Stimulated activated CD4-positive, alpha-beta T cell treated with anti-CD3 and anti-CD28 coated beads, TNF-alpha, amount 100 ng/mL, for 4 hours (primary cell): ENCODE results near the gene LARP1.
"Not testable (repeated sequence)": the region's sequence is repeated elsewhere in the genome, so short reads cannot be mapped to it uniquely, and the experiment has no call there.

Experiments
- DNase-seq, 3 experiments: peaks; one replicate each; pipeline ENCODE4 v3.0.0-alpha.2; 2020; ENCODE audit warnings: low read depth in 3 of 3

LARP1 gene

DNA sequence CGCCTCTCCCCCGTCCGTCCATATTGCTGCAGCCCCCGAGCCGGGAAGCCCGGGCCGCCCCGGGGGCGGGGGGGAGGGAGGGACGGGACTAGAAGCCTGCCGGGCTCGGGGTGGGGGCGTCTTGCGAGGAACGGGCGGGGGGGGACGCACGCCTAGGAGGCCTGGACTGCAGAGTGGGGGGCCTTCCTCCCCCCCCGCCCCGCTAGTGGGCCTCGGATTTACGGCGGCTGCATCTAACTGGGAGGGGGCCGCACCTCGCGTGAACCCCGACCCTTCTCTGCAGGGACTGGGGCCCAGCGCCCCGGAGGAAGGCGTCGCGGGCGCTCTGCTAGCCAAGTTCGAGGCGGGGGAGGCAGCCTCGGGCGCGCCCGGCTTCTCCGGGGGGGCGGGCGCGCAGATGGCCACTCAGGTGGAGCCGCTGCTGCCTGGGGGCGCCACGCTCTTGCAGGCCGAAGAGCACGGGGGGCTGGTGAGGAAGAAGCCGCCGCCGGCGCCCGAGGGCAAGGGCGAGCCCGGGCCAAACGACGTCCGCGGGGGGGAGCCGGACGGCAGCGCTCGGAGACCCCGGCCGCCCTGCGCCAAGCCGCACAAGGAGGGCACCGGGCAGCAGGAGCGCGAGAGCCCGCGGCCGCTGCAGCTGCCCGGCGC is at the start of gene LARP1:
Gene LARP1 (plus strand): TSS at position 17 of the 648 bp plus-strand sequence. CDS start 381 bp downstream, at position 398.
- no peak for DNase-seq

DNA sequence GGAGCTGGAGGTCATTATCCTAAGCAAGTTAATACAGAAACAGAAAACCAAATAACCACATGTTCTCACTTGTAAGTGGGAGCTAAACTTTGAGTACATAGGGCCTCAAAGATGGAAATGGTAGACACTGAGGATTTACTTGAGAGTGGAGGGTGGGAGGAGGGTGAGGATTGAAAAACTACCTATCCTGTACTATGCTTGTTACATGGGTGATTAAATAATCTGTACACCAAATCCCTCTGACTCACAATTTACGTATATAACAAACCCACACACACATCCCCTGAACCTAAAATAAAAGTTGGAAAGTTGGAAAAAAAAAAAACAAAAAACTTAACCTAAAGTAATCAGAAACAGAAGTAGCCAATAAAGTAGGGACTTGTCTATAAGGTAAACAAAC is 48.8 kb upstream of the LARP1 start:
- no peak for DNase-seq

- DNase-seq, result no peak
These were observed 47.5 kb upstream of the LARP1 start for GRCh38 chr5:154707641-154708040.

- no peak for DNase-seq
These were observed 47.0 kb upstream of the LARP1 start for GRCh38 chr5:154708207-154708606.

- no peak for DNase-seq
These were observed 46.3 kb upstream of the LARP1 start for GRCh38 chr5:154708846-154709245.

GRCh38 chr5:154709368-154710305 is 45.5 kb upstream of the LARP1 start:
- no peak for DNase-seq

DNA sequence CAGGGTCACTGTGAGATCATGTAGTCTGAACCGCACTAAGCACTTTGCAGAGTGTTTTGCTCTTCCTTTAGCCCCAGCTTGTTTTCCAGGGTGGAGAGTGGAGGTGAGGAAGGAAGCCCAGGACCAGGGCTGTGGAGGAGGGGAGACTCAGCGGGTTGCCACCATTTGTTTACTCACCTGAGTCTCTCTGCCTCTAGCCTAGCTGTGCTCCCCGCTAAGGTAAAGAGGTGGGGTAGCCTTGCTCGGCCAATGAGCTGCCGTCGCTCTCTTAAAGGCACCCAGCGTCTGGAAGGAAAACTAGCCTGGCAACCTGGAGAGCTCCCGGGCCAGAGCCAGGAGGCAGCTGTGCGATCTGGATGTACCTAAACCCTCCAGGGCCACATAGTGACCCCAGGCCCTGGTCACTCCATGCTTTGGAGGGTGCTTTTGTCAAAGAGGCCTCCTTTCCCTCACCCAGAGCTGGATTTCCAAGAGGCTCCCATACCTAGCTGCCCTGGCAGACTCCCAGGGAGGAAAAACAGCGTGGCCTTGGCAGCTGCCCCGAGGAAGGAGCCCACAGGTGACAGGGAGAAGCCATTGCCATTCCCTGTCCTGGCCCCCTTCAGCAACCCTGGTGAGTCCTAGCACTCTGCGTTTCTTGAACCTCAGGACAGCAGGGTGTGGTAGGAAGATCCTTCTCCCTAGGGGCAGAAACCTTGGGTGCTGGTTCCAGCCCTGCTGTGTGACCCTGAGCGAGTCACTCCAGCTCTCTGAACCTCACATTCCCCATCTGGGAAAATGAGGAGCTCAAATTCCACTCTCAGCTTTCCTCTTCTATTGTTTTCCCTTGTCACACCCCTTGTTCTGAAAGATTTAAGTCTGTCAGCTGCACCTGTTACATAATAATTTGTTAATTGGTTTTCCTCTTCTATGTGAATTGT is 42.4 kb upstream of the LARP1 start:
- DNase-seq, result no peak

DNA sequence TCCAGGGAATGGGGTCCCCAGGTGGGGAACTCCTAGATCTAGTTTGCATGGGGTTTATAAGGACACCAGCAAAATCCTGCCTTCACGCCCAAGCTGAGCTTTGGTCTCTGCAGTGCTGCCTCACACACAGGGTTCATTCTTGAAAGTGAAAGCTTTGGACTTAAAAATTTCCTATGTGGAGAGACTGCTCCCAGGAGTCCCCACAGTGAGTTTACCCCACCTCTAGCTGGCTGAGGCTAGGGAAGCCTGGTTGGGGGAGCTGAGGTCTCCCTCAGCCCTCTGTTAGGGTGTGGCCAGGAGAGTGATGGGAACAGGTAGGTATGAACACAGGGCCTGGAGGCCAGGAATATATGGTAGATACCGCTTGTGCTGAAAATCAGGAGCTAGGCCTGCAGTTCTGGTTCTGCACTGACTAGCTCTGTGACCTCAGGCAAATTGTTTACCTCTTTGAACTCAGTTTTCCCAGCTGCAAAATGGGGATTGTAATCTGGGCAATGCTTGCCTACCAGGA is 41.5 kb upstream of the LARP1 start:
- no peak for DNase-seq

GRCh38 chr5:154714266-154714986 is 40.8 kb upstream of the LARP1 start:
- no peak for DNase-seq

DNA sequence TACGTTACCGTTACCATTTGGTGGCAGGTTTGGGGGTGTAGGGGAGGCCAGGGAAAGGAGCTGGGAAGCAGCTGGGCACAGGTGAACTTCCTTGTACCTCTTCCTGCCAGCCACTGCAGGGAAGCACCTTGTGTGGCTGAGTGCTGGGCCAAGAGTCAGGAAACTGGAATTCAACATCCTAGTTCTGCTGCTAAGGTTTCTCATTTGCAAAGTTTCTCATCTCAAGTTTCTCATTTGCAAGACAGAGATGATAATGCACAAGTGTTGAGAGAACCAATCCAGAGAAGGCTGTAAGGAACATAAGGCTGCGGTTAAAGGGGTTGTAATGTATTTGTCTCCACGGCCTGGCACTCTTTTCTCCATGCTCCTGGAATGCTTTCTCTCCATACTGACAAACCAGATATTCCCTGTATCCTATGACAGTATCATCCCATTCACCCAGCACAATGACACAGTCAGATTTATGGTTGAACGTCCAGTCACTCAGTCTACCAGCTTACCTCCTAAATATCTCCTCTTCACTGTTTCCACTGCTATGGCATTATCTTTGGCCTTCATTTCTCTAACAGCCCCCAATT is 33.6 kb upstream of the LARP1 start:
- DNase-seq, result no peak

DNA sequence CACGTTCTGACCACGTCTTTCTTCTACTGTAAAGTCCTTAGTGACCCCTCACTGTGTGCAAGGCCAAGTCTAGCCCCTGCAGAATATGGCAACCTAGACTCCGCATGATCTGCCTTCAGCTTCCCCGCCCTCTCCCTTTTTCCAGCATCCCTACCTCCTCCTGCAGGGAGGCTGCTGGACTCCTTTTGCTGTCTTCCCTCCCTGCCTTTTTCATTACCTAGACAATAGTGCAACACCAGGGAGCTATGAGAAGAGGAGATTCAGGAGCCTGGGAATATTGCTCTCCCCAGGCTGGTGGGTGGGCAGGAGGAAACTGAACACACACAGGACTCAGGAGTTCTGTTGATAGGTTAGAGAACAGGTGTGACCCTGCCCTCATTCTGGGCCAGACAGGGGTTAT is 33.1 kb upstream of the LARP1 start:
- DNase-seq, result no peak

DNA sequence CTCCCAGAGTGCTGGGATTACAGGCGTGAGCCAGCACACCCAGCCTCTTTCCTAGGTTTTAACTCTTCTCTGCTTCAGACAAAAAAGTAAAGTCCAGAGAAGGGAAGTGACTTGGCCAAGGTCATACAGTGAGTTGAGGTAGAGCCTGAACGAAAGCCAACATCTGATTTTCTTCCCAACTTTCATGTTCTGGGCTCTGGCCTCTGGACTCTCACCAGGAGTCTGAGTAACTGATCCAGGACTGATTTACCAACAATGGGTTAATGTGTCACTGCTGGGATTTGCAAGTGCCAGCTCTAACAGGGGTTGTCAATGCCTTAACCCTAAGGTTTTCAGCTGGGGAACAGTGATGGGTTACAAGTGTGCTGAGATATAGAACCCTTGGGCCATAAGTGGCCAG is 32.2 kb upstream of the LARP1 start:
- DNase-seq, result no peak

GRCh38 chr5:154723740-154724505 is 31.3 kb upstream of the LARP1 start:
- no peak for DNase-seq

- no peak for DNase-seq
These were observed 27.8 kb upstream of the LARP1 start for GRCh38 chr5:154727361-154727760.

DNA sequence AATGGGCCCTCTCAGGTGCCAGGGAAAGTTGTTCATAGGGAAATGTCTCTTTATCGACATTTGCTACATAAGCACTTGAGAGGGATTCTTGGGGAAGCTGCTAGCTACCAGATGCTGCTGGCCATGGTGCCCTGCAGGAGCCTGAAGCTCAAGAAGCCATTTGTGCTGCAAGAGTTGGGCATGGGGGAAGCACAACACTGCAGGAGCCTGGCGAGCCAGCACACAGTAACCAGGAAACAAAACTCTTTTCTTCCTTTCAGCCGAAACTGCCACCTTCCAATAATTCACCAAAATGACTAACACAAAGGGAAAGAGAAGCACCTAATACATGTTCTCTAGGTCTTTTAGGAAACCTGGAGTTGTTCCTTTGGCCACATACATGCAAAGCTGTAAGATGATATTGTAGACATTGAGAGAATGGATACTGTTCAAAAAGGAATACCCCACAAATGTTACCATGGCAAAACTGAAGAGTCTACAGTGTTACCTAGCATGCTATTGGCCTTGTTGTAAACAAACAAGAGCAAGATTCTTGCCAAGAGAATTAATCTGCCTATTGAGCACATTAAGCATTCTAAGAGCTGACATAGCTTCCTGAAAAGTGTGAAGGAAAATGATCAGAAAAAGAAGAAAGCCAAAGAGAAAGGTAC is 26.1 kb upstream of the LARP1 start:
- DNase-seq, result no peak

GRCh38 chr5:154729613-154730012 is 25.6 kb upstream of the LARP1 start:
- no peak for DNase-seq

DNA sequence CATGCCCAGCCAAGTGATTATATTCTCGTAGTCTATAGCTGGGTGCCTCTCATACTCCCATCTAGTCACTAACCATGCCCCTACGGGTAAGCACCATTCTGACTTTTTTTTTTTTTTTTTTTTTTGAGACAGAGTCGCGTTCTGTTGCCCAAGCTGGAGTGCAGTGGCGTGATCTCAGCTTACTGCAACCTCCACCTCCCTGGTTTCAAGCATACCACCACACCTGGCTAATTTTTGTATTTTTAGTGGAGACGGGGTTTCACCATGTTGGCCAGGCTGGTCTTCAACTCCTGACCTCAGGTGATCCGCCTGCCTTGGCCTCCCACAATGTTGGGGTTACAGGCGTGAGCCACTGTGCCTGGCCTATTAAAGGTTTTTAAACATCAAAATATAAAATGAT is 24.4 kb upstream of the LARP1 start:
- DNase-seq, result not testable (repeated sequence)

DNA sequence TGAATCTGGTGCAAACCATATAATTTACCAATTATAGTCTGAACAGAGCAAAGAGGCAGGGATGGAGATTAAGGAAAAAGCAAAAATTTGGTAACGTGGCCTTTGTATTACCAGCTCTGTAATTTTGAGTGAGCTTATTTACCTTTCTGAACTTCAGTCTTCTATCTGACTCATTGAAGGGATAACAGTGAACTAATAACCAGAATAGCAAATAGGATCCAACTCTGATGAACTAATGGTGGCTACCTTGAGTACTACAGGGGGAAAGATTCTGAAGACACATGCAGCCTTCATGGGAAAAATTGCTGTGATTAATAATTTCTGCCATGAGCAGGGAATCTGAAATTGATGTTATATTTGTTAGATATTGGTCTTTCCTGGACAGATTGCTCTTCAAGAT is 23.0 kb upstream of the LARP1 start:
- DNase-seq, result no peak
